Testis (tissue), 3 donors: Measurements from ENCODE around the gene RBPJ. TPM values are rescaled to one million over a fixed set of nuclear protein-coding genes. Genes with fewer than 3 reads are reported as not detected.

ENCODE experiments used
- DNase-seq: peaks from one replicate; pipeline ENCODE4 v3.0.0-alpha.2; 2019
- H3K27ac ChIP-seq, 2 donors: fragments of 200-600 bp; sonication (generic); one replicate each; pipeline ENCODE4 v1.5.1; 2019
- H3K27me3 ChIP-seq: fragments of 200-600 bp; sonication (generic); one replicate; pipeline ENCODE4 v1.5.1; 2019
- H3K36me3 ChIP-seq: fragments of 200-600 bp; sonication (generic); one replicate; pipeline ENCODE4 v1.5.1; 2017; ENCODE audit warnings: low read depth; ENCODE audit errors: missing control alignments
- H3K4me1 ChIP-seq: fragments of 200-600 bp; sonication (generic); one replicate; pipeline ENCODE4 v1.5.1; 2019
- H3K4me3 ChIP-seq, 2 donors: fragments of 200-600 bp; sonication (generic); one replicate each; pipeline ENCODE4 v1.5.1; 2017 to 2019
- H3K9me3 ChIP-seq: fragments of 200-600 bp; sonication (generic); one replicate; pipeline ENCODE4 v1.5.1; 2017
- POLR2A ChIP-seq: fragments of 450-650 bp; IDR thresholded peaks from one replicate; pipeline ENCODE4 v1.6.1; 2017; ENCODE audit warnings: antibody characterized with exemption, mild to moderate bottlenecking, moderate library complexity
- WGBS, 2 donors: methylation state at CpG; one replicate each; pipeline ENCODE4 v1.1.5; 2018; 5-methylcytosine and 5-hydroxymethylcytosine counted together
- intact Hi-C: fragments of 100-400 bp; cut with DNase I; formaldehyde crosslinking; loops from one replicate; pipeline ENCODE4 v1.15.1; 2023; ENCODE audit warnings: low total_unique reads
- polyA plus RNA-seq: library from polyadenylated mRNA; stranded (reverse); fragments of 350-450 nt; fragmentation: Illumina TruSeq; extraction: RNeasy Lipid Tissue Mini Kit (QIAGEN cat#74804); gene quantifications from one replicate; pipeline ENCODE4 v1.2.3, GENCODE V29; 2014; ENCODE audit warnings: low read depth, low replicate concordance; ENCODE audit not compliant: insufficient read depth
- total RNA-seq, 2 donors: library from RNA; depleted of rRNA; stranded (reverse); fragments of >200 nt; gene quantifications; one replicate each; pipeline ENCODE4 v1.2.3, GENCODE V29; 2016
- TF ChIP-seq, protein P1 (sequence below), 3 experiments: fragments of 450-650 bp in 2 of 3; fragments of 200-600 bp in 1 of 3; sonication (generic) in 1 of 3; IDR thresholded peaks; one replicate each; pipeline ENCODE4 v1.5.1; 2016 to 2019; ENCODE audit warnings: antibody characterized with exemption in 3 of 3, mild to moderate bottlenecking in 2 of 3, moderate library complexity in 1 of 3

Gene RBPJ
- total and polyA plus RNA-seq, 3 donors from 2014 or later: 57.7 to 75.8 (median 71.6) TPM

DNA sequence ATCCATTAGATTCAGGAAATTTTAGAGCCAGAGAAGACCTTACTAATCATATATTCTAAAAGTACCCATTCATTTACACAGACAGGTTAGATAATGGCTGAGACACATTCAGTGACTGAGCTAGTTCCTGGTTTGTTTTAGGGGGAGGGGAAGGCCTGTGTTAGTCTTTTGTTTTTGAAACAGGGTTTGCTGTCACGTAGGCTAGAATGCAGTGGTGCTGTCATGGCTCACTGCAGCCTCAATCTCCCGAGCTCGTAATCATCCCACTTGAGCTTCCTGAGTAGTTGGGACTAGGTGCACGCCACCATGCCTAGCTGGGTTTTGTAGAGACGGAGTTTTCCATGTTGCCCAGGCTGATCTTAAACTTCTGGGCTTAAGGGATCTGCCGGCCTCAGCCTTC lies 10.1 kb downstream of the RBPJ start:
- WGBS, 2 donors: 76 to 94% methylated on average over 4 to 6 of the region's 6 CpGs
- TF ChIP-seq, protein P1, sequence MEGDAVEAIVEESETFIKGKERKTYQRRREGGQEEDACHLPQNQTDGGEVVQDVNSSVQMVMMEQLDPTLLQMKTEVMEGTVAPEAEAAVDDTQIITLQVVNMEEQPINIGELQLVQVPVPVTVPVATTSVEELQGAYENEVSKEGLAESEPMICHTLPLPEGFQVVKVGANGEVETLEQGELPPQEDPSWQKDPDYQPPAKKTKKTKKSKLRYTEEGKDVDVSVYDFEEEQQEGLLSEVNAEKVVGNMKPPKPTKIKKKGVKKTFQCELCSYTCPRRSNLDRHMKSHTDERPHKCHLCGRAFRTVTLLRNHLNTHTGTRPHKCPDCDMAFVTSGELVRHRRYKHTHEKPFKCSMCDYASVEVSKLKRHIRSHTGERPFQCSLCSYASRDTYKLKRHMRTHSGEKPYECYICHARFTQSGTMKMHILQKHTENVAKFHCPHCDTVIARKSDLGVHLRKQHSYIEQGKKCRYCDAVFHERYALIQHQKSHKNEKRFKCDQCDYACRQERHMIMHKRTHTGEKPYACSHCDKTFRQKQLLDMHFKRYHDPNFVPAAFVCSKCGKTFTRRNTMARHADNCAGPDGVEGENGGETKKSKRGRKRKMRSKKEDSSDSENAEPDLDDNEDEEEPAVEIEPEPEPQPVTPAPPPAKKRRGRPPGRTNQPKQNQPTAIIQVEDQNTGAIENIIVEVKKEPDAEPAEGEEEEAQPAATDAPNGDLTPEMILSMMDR (IDR thresholded peaks at IDR 0.05): no peak
- TF ChIP-seq POLR2A: no peak
- Histone ChIP-seq H3K27ac (no peak overlapping the region), H3K4me3 (no peak overlapping the region), H3K36me3 (no peaks in the 10 kb centered on the region), H3K9me3 (no peaks in the 10 kb centered on the region), H3K4me1 (no peaks in the 10 kb centered on the region), H3K27me3 (no peaks in the 10 kb centered on the region)
- no peak for DNase-seq
- intact Hi-C loops: no loop called here

DNA sequence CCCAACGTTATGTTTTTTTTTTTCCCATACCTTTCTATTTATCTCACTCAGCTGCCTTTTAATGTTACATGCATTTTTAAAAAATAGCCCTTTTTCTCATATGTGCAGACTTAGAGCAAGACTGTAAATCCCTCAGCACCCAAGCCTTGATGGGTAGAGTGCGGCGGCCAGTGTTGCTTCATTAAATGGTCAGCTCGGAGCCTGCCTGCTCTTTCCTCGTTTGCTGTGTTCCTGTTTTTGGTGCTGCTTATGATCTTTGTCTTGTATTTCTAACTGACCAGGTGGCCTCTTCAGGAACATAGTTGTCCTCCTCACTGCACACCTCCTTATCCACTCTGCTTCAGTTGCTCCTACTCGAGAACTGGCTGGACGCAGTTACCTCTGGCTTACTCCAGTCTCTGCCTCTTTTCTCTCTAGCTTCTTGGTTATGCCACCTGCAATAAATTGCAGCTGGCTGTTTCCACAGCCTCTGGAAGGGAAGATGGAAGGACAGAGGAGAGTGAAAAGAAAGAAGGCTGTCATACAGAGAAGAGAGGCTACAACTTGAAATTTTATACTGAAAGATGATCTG lies 10.7 kb downstream of the RBPJ start:
- no peaks in the 10 kb centered on the region for H3K9me3 ChIP-seq
- no peaks in the 10 kb centered on the region for H3K27me3 ChIP-seq
- no peaks in the 10 kb centered on the region for H3K36me3 ChIP-seq
- no peak overlapping the region for H3K27ac ChIP-seq
- TF ChIP-seq, protein P1 (IDR thresholded peaks at IDR 0.05): no peak
- no peak for TF ChIP-seq POLR2A
- H3K4me3 ChIP-seq: no peak overlapping the region
- 67 to 70% methylated on average over 7 of the region's 7 CpGs for WGBS, 2 donors
- intact Hi-C loops: no loop called here
- no peak for DNase-seq
- H3K4me1 ChIP-seq: no peaks in the 10 kb centered on the region

DNA sequence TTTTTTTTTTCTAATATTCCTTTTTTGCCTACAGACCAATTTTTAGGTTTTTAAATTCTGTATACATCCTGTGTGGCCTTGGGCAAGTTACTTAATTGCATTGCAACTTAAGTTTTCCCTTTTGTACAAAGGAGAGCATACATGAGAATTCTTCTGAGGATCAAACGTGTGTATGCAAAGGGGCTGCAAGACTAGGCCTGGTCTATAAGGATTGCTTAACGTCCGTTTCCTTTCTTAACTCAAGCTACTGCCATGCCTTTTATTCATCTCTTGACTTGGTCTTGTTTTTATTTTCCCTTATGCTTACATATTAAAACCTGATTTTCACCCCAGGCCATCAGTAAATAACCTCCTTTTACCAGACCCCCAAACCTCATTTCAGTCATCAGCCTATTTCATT lies 13.6 kb downstream of the RBPJ start:
- H3K9me3 ChIP-seq: no peaks in the 10 kb centered on the region
- WGBS, 2 donors: 76 to 79% methylated on average over 3 of the region's 3 CpGs
- no peak overlapping the region for H3K27ac ChIP-seq
- TF ChIP-seq, protein P1 (IDR thresholded peaks at IDR 0.05): no peak
- no peak for TF ChIP-seq POLR2A
- H3K4me3 ChIP-seq: no peak overlapping the region
- no peak for DNase-seq
- H3K36me3 ChIP-seq: no peaks in the 10 kb centered on the region
- intact Hi-C loops: no loop called here
- no peaks in the 10 kb centered on the region for H3K4me1 ChIP-seq
- H3K27me3 ChIP-seq: no peaks in the 10 kb centered on the region

DNA sequence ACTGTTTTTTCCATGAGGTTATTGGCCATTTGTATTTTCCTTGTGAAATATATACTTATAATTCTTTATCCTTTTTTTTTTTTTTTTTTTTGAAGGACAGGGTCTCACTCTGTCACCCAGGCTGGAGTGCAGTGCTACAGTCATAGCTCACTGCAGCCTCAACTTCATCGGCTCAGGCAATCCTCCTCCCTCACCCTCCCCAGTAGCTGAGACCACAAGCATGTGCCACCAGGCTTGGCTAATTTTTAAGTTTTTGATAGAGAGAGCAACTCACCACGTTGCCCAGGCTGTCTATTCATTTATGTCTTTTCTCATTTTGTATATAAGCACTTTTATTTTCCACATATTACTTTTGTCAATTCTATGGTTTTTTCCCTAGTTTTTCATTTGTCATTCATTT lies 16.8 kb downstream of the RBPJ start:
- no peaks in the 10 kb centered on the region for H3K9me3 ChIP-seq
- no peak for TF ChIP-seq POLR2A
- TF ChIP-seq, protein P1 (IDR thresholded peaks at IDR 0.05): no peak
- no peaks in the 10 kb centered on the region for H3K27me3 ChIP-seq
- no peak for DNase-seq
- peaks cover 4% of the 10 kb centered on the region for H3K4me1 ChIP-seq
- H3K36me3 ChIP-seq: no peaks in the 10 kb centered on the region
- 70 to 79% methylated on average over 2 of the region's 2 CpGs for WGBS, 2 donors
- intact Hi-C loops: no loop called here
- no peak overlapping the region for H3K27ac ChIP-seq
- no peak overlapping the region for H3K4me3 ChIP-seq

DNA sequence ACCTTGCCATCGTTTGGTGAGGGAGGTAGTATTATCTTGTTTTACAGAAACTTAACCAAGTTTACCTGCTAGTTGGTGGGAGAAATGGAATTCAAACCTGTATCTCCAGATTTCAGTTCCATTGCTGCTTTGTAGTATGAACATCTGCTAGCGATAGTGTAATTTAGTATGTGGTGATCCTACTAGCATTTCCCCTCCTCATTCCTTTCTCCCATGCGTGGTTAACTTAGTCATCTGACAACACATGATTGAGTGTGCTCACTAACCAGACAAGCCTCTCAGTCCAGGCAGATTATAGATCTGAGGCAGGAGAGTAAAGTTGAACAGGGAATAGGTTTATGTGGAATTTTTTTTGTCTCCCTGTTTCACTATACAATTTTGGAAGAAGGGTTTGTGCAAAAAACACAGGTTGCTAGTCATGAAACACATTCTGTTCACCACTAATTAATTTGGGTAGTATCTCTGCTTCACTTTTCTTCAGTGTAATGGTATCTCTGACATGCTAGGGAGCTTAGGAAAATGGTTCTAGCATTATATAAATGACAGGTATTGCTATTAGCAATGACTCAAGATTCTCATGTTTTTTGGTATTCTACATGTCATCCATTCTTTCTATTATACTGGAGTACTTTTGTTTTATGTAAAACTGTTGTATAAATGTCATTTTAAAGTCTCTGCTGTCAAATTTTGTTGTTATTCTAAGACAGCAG lies 21.7 kb downstream of the RBPJ start:
- Histone ChIP-seq H3K27me3 (no peaks in the 10 kb centered on the region), H3K36me3 (no peaks in the 10 kb centered on the region), H3K9me3 (no peaks in the 10 kb centered on the region), H3K27ac (no peak overlapping the region), H3K4me1 (peaks cover 4% of the 10 kb centered on the region), H3K4me3 (no peak overlapping the region)
- DNase-seq: no peak
- TF ChIP-seq POLR2A: no peak
- TF ChIP-seq, protein P1 (IDR thresholded peaks at IDR 0.05): no peak
- intact Hi-C loops: no loop called here
- WGBS, 2 donors: 67% methylated on average over 3 of the region's 3 CpGs
